ENCODE results near the gene ARHGAP19.

GRCh38 chr10:97278491-97278989, 13.9 kb downstream of the ARHGAP19 start:
- TF ChIP-seq CTCF (IDR thresholded peaks at IDR 0.05) = peak; percentile 79
- no peak for TF ChIP-seq ZFX (IDR thresholded peaks at IDR 0.05; ENCODE audit: borderline replicate concordance)
